Measurements from ENCODE around the gene TIMM23. TPM values are rescaled to one million over a fixed set of nuclear protein-coding genes. Genes with fewer than 3 reads are reported as not detected.
A peak's percentile ranks its signal among the peaks of the same experiment; 100 is the strongest.
"Not testable (repeated sequence)": the region's sequence is repeated elsewhere in the genome, so short reads cannot be mapped to it uniquely, and the experiment has no call there.

Gene TIMM23
- total and polyA plus RNA-seq, 7 experiments from 2014 or later = 21.0 to 61.7 (median 25.8) TPM

DNA sequence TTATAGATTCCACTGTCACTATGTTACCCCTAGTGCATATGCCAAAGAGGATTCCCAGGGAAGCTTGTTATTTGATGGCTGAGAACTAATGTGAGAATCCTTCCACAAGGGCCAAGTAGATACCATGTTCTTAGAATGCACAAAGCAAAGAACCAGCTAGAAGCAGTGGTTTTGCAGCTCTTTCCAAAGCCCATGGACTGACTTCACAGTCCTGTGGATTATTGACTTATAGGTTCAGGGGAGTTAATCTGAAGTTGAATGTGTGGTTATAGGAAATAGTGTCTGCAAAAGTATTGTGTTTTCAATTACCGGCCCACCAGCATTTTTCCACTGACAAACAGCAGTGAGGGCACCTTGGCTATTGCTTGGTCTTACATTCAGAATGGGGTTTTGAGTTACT lies 28.2 kb downstream of the TIMM23 start:
- peaks cover 7 to 54% (median 37%) of the 10 kb centered on the region in 5 donors for H3K36me3 Mint-ChIP-seq
- POLR2A ChIA-PET = interaction anchor here (1.0 kb wide), 1 partner anchor 226 kb away, joined by 4 read pairs; no protein-coding TSS in a partner anchor
- intact Hi-C loops (cut with micrococcal nuclease) = no loop called here
- DNase-seq (no peak), ATAC-seq (no peak)
- peaks cover 0 to 11% (median 0%) of the 10 kb centered on the region in 7 donors for H3K4me1 Mint-ChIP-seq
- CTCF ChIA-PET = interaction anchor here (1.0 kb wide), 1 partner anchor 24 kb away, joined by 3 read pairs; no protein-coding TSS in a partner anchor
- no peak overlapping the region for H3K4me3 Mint-ChIP-seq
- Histone ChIP-seq H3K4me1 (ENCODE audit: control insufficient read depth in 2 of 2, insufficient read depth in 2 of 2, low read length in 2 of 2) (no peaks in the 10 kb centered on the region), H3K27me3 (ENCODE audit: control insufficient read depth in 2 of 2, insufficient read depth in 2 of 2, low read length in 2 of 2) (no peaks in the 10 kb centered on the region), H3K36me3 (ENCODE audit: control insufficient read depth in 2 of 3, insufficient read depth in 3 of 3, low read length in 3 of 3) (peaks cover 13 to 62% (median 15%) of the 10 kb centered on the region in 3 experiments), H3K9me3 (ENCODE audit: control insufficient read depth in 2 of 3, low read length in 3 of 3) (no peaks in the 10 kb centered on the region), H3K4me3 (ENCODE audit: low read length) (no peak overlapping the region), H3K27ac (ENCODE audit: low read depth, low read length) (no peak overlapping the region)
- no peaks in the 10 kb centered on the region for H3K27me3 Mint-ChIP-seq
- H3K9me3 Mint-ChIP-seq = peaks cover 0 to 4% (median 0%) of the 10 kb centered on the region in 11 donors
- H3K27ac Mint-ChIP-seq = peak overlapping the region in 1 of 9 donors; percentile 59

DNA sequence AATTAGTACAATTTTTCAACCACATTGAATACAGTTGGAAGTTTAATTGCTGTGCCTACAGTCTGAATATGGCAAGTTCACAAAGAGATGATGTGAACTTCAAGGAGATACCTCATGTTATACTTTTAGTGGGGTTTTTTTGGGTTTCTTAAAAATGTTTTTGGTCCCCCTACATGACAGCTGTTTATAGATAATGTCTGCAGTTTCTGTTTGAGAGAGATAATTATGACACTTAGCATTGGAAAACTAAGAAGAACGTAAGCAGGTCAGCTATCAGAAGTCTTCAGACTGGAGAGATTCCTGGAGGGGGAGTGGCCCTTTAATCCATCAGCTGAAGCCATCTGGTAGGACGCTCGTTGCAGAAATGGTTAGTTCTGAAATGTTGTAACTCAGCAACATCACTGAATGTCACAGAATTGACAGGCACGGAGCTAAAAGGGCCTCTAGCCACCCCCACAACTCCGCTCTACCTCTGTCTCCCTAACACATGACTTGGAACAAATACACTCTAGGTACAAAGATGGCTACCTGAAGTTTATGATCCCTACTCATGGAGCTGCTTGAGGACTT lies 29.0 kb downstream of the TIMM23 start:
- ChIA-PET POLR2A (no interaction called here), CTCF (interaction anchor here (1.0 kb wide), 1 partner anchor 23 kb away, joined by 3 read pairs; no protein-coding TSS in a partner anchor)
- Histone ChIP-seq H3K4me1 (ENCODE audit: control insufficient read depth in 2 of 2, insufficient read depth in 2 of 2, low read length in 2 of 2) (no peaks in the 10 kb centered on the region), H3K27me3 (ENCODE audit: control insufficient read depth in 2 of 2, insufficient read depth in 2 of 2, low read length in 2 of 2) (no peaks in the 10 kb centered on the region), H3K36me3 (ENCODE audit: control insufficient read depth in 2 of 3, insufficient read depth in 3 of 3, low read length in 3 of 3) (peaks cover 13 to 70% (median 18%) of the 10 kb centered on the region in 3 experiments), H3K9me3 (ENCODE audit: control insufficient read depth in 2 of 3, low read length in 3 of 3) (no peaks in the 10 kb centered on the region), H3K4me3 (ENCODE audit: low read length) (no peak overlapping the region), H3K27ac (ENCODE audit: low read depth, low read length) (no peak overlapping the region)
- Mint-ChIP-seq H3K27ac (no peak overlapping the region), H3K4me1 (peaks cover 0 to 11% (median 0%) of the 10 kb centered on the region in 7 donors), H3K36me3 (peaks cover 7 to 54% (median 37%) of the 10 kb centered on the region in 5 donors), H3K27me3 (no peaks in the 10 kb centered on the region), H3K4me3 (no peak overlapping the region), H3K9me3 (peaks cover 0 to 4% (median 0%) of the 10 kb centered on the region in 11 donors)
- DNase-seq (no peak), ATAC-seq (no peak)
- intact Hi-C loops (cut with micrococcal nuclease) = no loop called here

DNA sequence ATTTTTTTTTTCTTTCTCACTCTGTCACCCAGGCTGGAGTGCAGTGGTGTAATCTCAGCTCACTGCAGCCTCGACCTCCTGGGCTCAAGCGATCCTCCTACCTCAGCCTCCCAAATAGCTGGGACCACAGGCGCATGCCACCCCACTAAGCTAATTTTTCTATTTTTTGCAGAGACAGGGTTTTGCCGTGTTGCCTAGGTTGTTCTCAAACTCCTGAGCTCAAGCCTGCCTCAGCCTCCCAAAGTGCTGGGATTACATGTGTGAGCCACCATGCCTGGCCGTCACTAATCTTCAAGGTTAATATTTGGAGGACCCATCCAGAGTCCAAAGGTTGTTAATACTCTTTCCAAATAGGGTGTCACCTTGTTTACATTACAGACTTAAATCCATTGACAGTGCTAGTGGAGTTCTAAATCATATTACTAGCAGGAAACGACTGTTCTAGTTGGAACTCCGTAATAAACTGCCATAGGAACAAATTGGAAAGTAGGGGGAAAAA lies 29.9 kb downstream of the TIMM23 start:
- H3K4me3 Mint-ChIP-seq; DNase-seq; POLR2A ChIA-PET; intact Hi-C loops (cut with micrococcal nuclease); H3K27me3 Mint-ChIP-seq; H3K9me3 Mint-ChIP-seq; CTCF ChIA-PET; H3K4me1 Mint-ChIP-seq; H3K4me1 ChIP-seq (ENCODE audit: control insufficient read depth in 2 of 2, insufficient read depth in 2 of 2, low read length in 2 of 2); H3K27me3 ChIP-seq (ENCODE audit: control insufficient read depth in 2 of 2, insufficient read depth in 2 of 2, low read length in 2 of 2); ATAC-seq; H3K9me3 ChIP-seq (ENCODE audit: control insufficient read depth in 2 of 3, low read length in 3 of 3); H3K4me3 ChIP-seq (ENCODE audit: low read length); H3K27ac ChIP-seq (ENCODE audit: low read depth, low read length): not testable (repeated sequence)
- H3K27ac Mint-ChIP-seq = peak overlapping the region in 3 of 9 donors; percentile 3 to 59 (median 20)
- peaks cover 12 to 58% (median 35%) of the 10 kb centered on the region in 5 donors for H3K36me3 Mint-ChIP-seq
- peaks cover 18 to 79% (median 23%) of the 10 kb centered on the region in 3 experiments for H3K36me3 ChIP-seq (ENCODE audit: control insufficient read depth in 2 of 3, insufficient read depth in 3 of 3, low read length in 3 of 3)

DNA sequence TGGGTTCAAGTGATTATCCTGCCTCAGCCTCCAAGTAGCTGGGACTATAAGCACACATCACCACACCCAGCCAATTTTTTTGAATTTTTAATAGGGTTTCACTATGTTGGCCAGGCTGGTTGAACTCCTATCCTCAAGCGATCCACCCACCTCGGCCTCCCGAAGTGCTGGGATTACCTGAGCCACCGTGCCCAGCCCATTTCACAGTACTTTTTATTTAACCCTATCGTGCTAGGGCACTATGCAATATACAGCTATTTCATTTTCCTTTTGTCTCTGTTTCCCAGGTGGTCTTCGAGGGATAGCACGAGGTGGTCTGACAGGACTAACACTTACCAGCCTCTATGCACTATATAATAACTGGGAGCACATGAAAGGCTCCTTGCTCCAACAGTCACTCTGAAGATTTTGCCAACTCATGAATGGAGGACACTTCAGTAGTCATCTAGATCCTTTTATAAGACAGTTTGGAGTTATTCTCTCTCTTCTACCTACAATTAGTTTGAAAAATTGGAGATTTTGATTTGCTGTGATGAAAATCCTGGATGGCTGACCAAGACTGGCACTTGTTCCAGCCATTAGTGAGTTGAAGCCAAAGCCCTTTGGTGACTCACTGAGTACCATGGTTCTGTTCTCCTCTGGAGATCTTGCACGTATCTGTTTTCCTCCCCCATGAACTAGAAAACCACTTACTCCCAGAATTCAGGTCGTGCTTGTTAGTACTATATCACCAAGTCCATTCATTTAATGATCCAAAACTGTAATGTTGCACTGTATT lies 30.8 kb downstream of the TIMM23 start:
- H3K9me3 Mint-ChIP-seq = peaks cover 0 to 4% (median 0%) of the 10 kb centered on the region in 11 donors
- Histone ChIP-seq H3K27me3 (ENCODE audit: control insufficient read depth in 2 of 2, insufficient read depth in 2 of 2, low read length in 2 of 2) (no peaks in the 10 kb centered on the region), H3K4me1 (ENCODE audit: control insufficient read depth in 2 of 2, insufficient read depth in 2 of 2, low read length in 2 of 2) (no peaks in the 10 kb centered on the region), H3K9me3 (ENCODE audit: control insufficient read depth in 2 of 3, low read length in 3 of 3) (no peaks in the 10 kb centered on the region), H3K36me3 (ENCODE audit: control insufficient read depth in 2 of 3, insufficient read depth in 3 of 3, low read length in 3 of 3) (peaks cover 23 to 85% (median 26%) of the 10 kb centered on the region in 3 experiments), H3K4me3 (ENCODE audit: low read length) (no peak overlapping the region), H3K27ac (ENCODE audit: low read depth, low read length) (no peak overlapping the region)
- H3K36me3 Mint-ChIP-seq = peaks cover 13 to 58% (median 29%) of the 10 kb centered on the region in 5 donors
- H3K4me1 Mint-ChIP-seq = peaks cover 0 to 4% (median under 1%) of the 10 kb centered on the region in 7 donors
- intact Hi-C loops (cut with micrococcal nuclease) = no loop called here
- DNase-seq = no peak
- no peak overlapping the region for H3K4me3 Mint-ChIP-seq
- no peaks in the 10 kb centered on the region for H3K27me3 Mint-ChIP-seq
- H3K27ac Mint-ChIP-seq = peak overlapping the region in 2 of 9 donors; percentile 48 to 55
- POLR2A ChIA-PET = no interaction called here
- CTCF ChIA-PET = no interaction called here
- ATAC-seq = no peak

DNA sequence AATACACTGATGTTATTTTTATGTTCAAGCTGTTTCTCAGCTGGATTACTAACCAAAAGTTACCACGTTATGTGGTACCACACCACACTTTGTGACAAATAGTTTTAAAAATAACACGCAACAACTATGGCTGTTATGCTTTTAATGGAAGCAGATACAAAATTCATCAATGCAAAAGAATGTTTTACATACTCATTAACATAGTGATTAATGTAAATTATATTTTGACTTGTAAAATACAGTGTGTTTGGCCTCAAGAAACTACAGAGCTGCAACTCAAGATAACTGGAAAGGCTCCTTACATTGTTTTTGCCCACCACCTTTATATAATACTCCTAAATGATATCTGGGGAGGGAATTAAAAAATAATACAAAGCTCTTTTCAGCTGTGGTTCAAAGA lies 32.7 kb downstream of the TIMM23 start:
- Mint-ChIP-seq H3K9me3 (no peaks in the 10 kb centered on the region), H3K27ac (no peak overlapping the region), H3K36me3 (peaks cover 14 to 54% (median 19%) of the 10 kb centered on the region in 5 donors), H3K4me1 (peaks cover 0 to 4% (median 0%) of the 10 kb centered on the region in 7 donors), H3K27me3 (no peaks in the 10 kb centered on the region), H3K4me3 (no peak overlapping the region)
- DNase-seq = no peak
- intact Hi-C loops (cut with micrococcal nuclease) = no loop called here
- Histone ChIP-seq H3K9me3 (ENCODE audit: control insufficient read depth in 2 of 3, low read length in 3 of 3) (no peaks in the 10 kb centered on the region), H3K27me3 (ENCODE audit: control insufficient read depth in 2 of 2, insufficient read depth in 2 of 2, low read length in 2 of 2) (no peaks in the 10 kb centered on the region), H3K4me3 (ENCODE audit: low read length) (no peak overlapping the region), H3K4me1 (ENCODE audit: control insufficient read depth in 2 of 2, insufficient read depth in 2 of 2, low read length in 2 of 2) (no peaks in the 10 kb centered on the region), H3K36me3 (ENCODE audit: control insufficient read depth in 2 of 3, insufficient read depth in 3 of 3, low read length in 3 of 3) (peaks cover 31 to 87% (median 42%) of the 10 kb centered on the region in 3 experiments), H3K27ac (ENCODE audit: low read depth, low read length) (no peak overlapping the region)
- no peak for ATAC-seq
- CTCF ChIA-PET = no interaction called here
- POLR2A ChIA-PET = no interaction called here

DNA sequence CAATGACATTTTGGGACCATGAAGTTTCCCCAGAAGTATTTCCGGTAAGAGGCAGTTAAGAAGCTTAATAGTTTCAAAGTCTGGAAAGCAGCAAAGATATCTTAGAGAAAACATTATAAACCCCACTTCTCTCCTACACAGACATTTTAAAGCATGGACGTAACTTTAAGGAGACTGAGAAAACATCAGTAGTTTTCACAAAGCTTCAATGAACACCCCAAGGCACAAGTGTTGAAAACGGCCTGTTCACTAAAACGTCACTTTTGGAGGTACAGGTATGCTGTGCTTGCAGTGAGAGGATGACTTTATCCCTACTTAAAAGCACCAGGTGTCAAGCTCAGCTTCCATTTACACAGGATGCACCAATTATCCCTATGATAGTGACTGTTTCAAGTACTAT lies 33.1 kb downstream of the TIMM23 start:
- H3K9me3 ChIP-seq (ENCODE audit: control insufficient read depth in 2 of 3, low read length in 3 of 3) = no peaks in the 10 kb centered on the region

More for the DNA sequence above, 33.1 kb downstream of the TIMM23 start:
- intact Hi-C loops (cut with micrococcal nuclease) = no loop called here
- no peaks in the 10 kb centered on the region for H3K27me3 Mint-ChIP-seq
- peaks cover 11 to 53% (median 20%) of the 10 kb centered on the region in 5 donors for H3K36me3 Mint-ChIP-seq
- Histone ChIP-seq H3K27me3 (ENCODE audit: control insufficient read depth in 2 of 2, insufficient read depth in 2 of 2, low read length in 2 of 2) (no peaks in the 10 kb centered on the region), H3K27ac (ENCODE audit: low read depth, low read length) (no peak overlapping the region), H3K36me3 (ENCODE audit: control insufficient read depth in 2 of 3, insufficient read depth in 3 of 3, low read length in 3 of 3) (peaks cover 31 to 88% (median 45%) of the 10 kb centered on the region in 3 experiments), H3K4me3 (ENCODE audit: low read length) (no peak overlapping the region), H3K4me1 (ENCODE audit: control insufficient read depth in 2 of 2, insufficient read depth in 2 of 2, low read length in 2 of 2) (no peaks in the 10 kb centered on the region)
- no peak for ATAC-seq
- CTCF ChIA-PET = no interaction called here
- no peak for DNase-seq
- POLR2A ChIA-PET = no interaction called here
- peak overlapping the region in 1 of 9 donors; percentile 49 for H3K27ac Mint-ChIP-seq
- no peak overlapping the region for H3K4me3 Mint-ChIP-seq
- H3K4me1 Mint-ChIP-seq = peaks cover 0 to 3% (median 0%) of the 10 kb centered on the region in 7 donors
- H3K9me3 Mint-ChIP-seq = no peaks in the 10 kb centered on the region

Measured in naive thymus-derived CD4-positive, alpha-beta T cell (primary cell).